ENCODE measurements around the gene ZSWIM8. TPM values are rescaled to one million over a fixed set of nuclear protein-coding genes. Genes with fewer than 3 reads are reported as not detected.

ZSWIM8 gene
- polyA plus RNA-seq, 4 donors: 44.5 to 465 (median 170) TPM

GRCh38 chr10:73746721-73747120 lies 38.7 kb upstream of the ZSWIM8 start:
- Histone ChIP-seq H3K36me3 (ENCODE audit: control insufficient read depth in 3 of 3, insufficient read depth in 2 of 3, low read depth in 1 of 3, low read length in 3 of 3) (peaks cover 4 to 45% (median 20%) of the 10 kb centered on the region in 3 donors), H3K4me3 (ENCODE audit: low read depth in 1 of 3, low read length in 3 of 3) (no peak overlapping the region), H3K27me3 (ENCODE audit: control insufficient read depth in 3 of 3, insufficient read depth in 3 of 3, low read length in 3 of 3) (no peaks in the 10 kb centered on the region), H3K9me3 (ENCODE audit: control insufficient read depth in 2 of 2, insufficient read depth in 1 of 2, low read depth in 1 of 2, low read length in 1 of 2) (no peaks in the 10 kb centered on the region), H3K27ac (ENCODE audit: low read depth in 1 of 3, low read length in 2 of 3) (no peak overlapping the region), H3K4me1 (ENCODE audit: control insufficient read depth in 3 of 3, insufficient read depth in 2 of 3, low read depth in 1 of 3, low read length in 2 of 3) (peaks cover 3 to 8% (median 4%) of the 10 kb centered on the region in 3 donors)
- WGBS, 3 donors: 79 to 86% (median 85%) methylated on average over 2 of the region's 2 CpGs
- DNase-seq (no peak), FAIRE-seq (no peak)

DNA sequence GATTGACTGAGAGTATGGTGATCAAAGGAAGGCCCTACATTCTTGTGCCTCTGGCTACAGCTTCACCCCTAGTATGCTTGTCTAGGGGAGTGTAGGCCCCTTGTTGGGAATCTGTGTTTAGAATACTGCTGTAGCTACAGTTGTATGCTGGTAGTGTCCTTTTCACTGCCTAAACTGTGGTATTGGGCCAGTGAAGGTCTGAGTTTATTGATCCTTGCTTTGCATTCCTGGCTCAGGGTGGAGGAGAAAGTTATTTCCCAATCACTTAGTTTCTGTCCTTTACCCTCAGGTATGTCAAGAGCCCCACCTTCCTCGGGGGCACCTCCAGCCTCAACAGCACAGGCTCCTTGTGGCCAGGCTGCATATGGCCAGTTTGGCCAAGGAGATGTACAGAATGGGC lies 34.6 kb upstream of the ZSWIM8 start:
- Histone ChIP-seq H3K36me3 (ENCODE audit: control insufficient read depth in 3 of 3, insufficient read depth in 2 of 3, low read depth in 1 of 3, low read length in 3 of 3) (peaks cover 7 to 63% (median 27%) of the 10 kb centered on the region in 3 donors), H3K27me3 (ENCODE audit: control insufficient read depth in 3 of 3, insufficient read depth in 3 of 3, low read length in 3 of 3) (no peaks in the 10 kb centered on the region), H3K9me3 (ENCODE audit: control insufficient read depth in 2 of 2, insufficient read depth in 1 of 2, low read depth in 1 of 2, low read length in 1 of 2) (no peaks in the 10 kb centered on the region), H3K27ac (ENCODE audit: low read depth in 1 of 3, low read length in 2 of 3) (peak overlapping the region in 1 of 3 donors; percentile 52), H3K4me3 (ENCODE audit: low read depth in 1 of 3, low read length in 3 of 3) (no peak overlapping the region), H3K4me1 (ENCODE audit: control insufficient read depth in 3 of 3, insufficient read depth in 2 of 3, low read depth in 1 of 3, low read length in 2 of 3) (no peaks in the 10 kb centered on the region)
- FAIRE-seq: no peak
- peak in 1 of 2 donors; percentile 46 for DNase-seq
- WGBS, 3 donors: 44 to 82% (median 76%) methylated on average over 1 of the region's 1 CpG

GRCh38 chr10:73756183-73756582 lies 29.2 kb upstream of the ZSWIM8 start:
- peaks cover 9 to 63% (median 21%) of the 10 kb centered on the region in 3 donors for H3K36me3 ChIP-seq (ENCODE audit: control insufficient read depth in 3 of 3, insufficient read depth in 2 of 3, low read depth in 1 of 3, low read length in 3 of 3)
- FAIRE-seq (no peak), DNase-seq (no peak)
- no peaks in the 10 kb centered on the region for H3K9me3 ChIP-seq (ENCODE audit: control insufficient read depth in 2 of 2, insufficient read depth in 1 of 2, low read depth in 1 of 2, low read length in 1 of 2)
- 53 to 61% (median 55%) methylated on average over 1 of the region's 1 CpG for WGBS, 3 donors
- no peak overlapping the region for H3K27ac ChIP-seq (ENCODE audit: low read depth in 1 of 3, low read length in 2 of 3)
- peaks cover 0 to under 1% (median 0%) of the 10 kb centered on the region in 3 donors for H3K4me1 ChIP-seq (ENCODE audit: control insufficient read depth in 3 of 3, insufficient read depth in 2 of 3, low read depth in 1 of 3, low read length in 2 of 3)
- H3K27me3 ChIP-seq (ENCODE audit: control insufficient read depth in 3 of 3, insufficient read depth in 3 of 3, low read length in 3 of 3): no peaks in the 10 kb centered on the region
- no peak overlapping the region for H3K4me3 ChIP-seq (ENCODE audit: low read depth in 1 of 3, low read length in 3 of 3)

- Histone ChIP-seq H3K36me3 (ENCODE audit: control insufficient read depth in 3 of 3, insufficient read depth in 2 of 3, low read depth in 1 of 3, low read length in 3 of 3) (peaks cover 11 to 63% (median 25%) of the 10 kb centered on the region in 3 donors), H3K4me3 (ENCODE audit: low read depth in 1 of 3, low read length in 3 of 3) (no peak overlapping the region), H3K27ac (ENCODE audit: low read depth in 1 of 3, low read length in 2 of 3) (no peak overlapping the region), H3K9me3 (ENCODE audit: control insufficient read depth in 2 of 2, insufficient read depth in 1 of 2, low read depth in 1 of 2, low read length in 1 of 2) (no peaks in the 10 kb centered on the region), H3K4me1 (ENCODE audit: control insufficient read depth in 3 of 3, insufficient read depth in 2 of 3, low read depth in 1 of 3, low read length in 2 of 3) (peaks cover 0 to 3% (median 0%) of the 10 kb centered on the region in 3 donors), H3K27me3 (ENCODE audit: control insufficient read depth in 3 of 3, insufficient read depth in 3 of 3, low read length in 3 of 3) (no peaks in the 10 kb centered on the region)
- DNase-seq: no peak
- WGBS, 3 donors: 75 to 91% (median 80%) methylated on average over 9 of the region's 9 CpGs
- no peak for FAIRE-seq
Measured at GRCh38 chr10:73758704-73759511, 26.5 kb upstream of the ZSWIM8 start.

GRCh38 chr10:73759512-73760115 lies 25.8 kb upstream of the ZSWIM8 start:
- WGBS, 3 donors: 61 to 67% (median 66%) methylated on average over 5 of the region's 5 CpGs
- H3K9me3 ChIP-seq (ENCODE audit: control insufficient read depth in 2 of 2, insufficient read depth in 1 of 2, low read depth in 1 of 2, low read length in 1 of 2): no peaks in the 10 kb centered on the region
- H3K27ac ChIP-seq (ENCODE audit: low read depth in 1 of 3, low read length in 2 of 3): peak overlapping the region in 1 of 3 donors; percentile 46
- FAIRE-seq: no peak
- H3K4me1 ChIP-seq (ENCODE audit: control insufficient read depth in 3 of 3, insufficient read depth in 2 of 3, low read depth in 1 of 3, low read length in 2 of 3): peaks cover 0 to 3% (median 0%) of the 10 kb centered on the region in 3 donors
- H3K4me3 ChIP-seq (ENCODE audit: low read depth in 1 of 3, low read length in 3 of 3): no peak overlapping the region
- no peak for DNase-seq
- H3K27me3 ChIP-seq (ENCODE audit: control insufficient read depth in 3 of 3, insufficient read depth in 3 of 3, low read length in 3 of 3): no peaks in the 10 kb centered on the region
- peaks cover 13 to 65% (median 27%) of the 10 kb centered on the region in 3 donors for H3K36me3 ChIP-seq (ENCODE audit: control insufficient read depth in 3 of 3, insufficient read depth in 2 of 3, low read depth in 1 of 3, low read length in 3 of 3)

- 73 to 95% (median 94%) methylated on average over 1 of the region's 1 CpG for WGBS, 3 donors
- FAIRE-seq: no peak
- DNase-seq: no peak
- Histone ChIP-seq H3K36me3 (ENCODE audit: control insufficient read depth in 3 of 3, insufficient read depth in 2 of 3, low read depth in 1 of 3, low read length in 3 of 3) (peaks cover 19 to 72% (median 39%) of the 10 kb centered on the region in 3 donors), H3K9me3 (ENCODE audit: control insufficient read depth in 2 of 2, insufficient read depth in 1 of 2, low read depth in 1 of 2, low read length in 1 of 2) (no peaks in the 10 kb centered on the region), H3K4me3 (ENCODE audit: low read depth in 1 of 3, low read length in 3 of 3) (no peak overlapping the region), H3K4me1 (ENCODE audit: control insufficient read depth in 3 of 3, insufficient read depth in 2 of 3, low read depth in 1 of 3, low read length in 2 of 3) (peaks cover 0 to 3% (median 0%) of the 10 kb centered on the region in 3 donors), H3K27ac (ENCODE audit: low read depth in 1 of 3, low read length in 2 of 3) (no peak overlapping the region), H3K27me3 (ENCODE audit: control insufficient read depth in 3 of 3, insufficient read depth in 3 of 3, low read length in 3 of 3) (no peaks in the 10 kb centered on the region)
Measured at GRCh38 chr10:73761781-73762180, 23.6 kb upstream of the ZSWIM8 start.

DNA sequence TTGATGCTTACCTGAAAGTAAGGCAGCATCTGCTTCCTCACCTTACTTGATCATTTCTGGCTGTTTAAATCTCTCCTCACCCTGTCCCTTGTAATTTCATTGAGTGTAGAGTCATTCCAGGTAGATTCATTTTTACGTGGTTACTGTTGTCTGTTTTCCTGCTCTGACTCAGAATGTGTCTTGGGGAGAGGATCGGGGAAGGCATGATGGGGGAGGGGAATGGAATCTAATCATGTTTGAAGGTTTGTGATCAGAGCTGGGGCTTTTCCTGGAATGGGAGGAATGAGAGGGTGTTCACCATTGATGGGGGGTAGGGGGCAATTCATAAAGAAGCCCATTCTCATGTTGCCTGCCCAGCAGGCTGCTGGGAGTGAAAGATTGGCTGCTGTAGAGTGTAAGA lies 22.5 kb upstream of the ZSWIM8 start:
- H3K27me3 ChIP-seq (ENCODE audit: control insufficient read depth in 3 of 3, insufficient read depth in 3 of 3, low read length in 3 of 3): no peaks in the 10 kb centered on the region
- no peak overlapping the region for H3K27ac ChIP-seq (ENCODE audit: low read depth in 1 of 3, low read length in 2 of 3)
- no peaks in the 10 kb centered on the region for H3K9me3 ChIP-seq (ENCODE audit: control insufficient read depth in 2 of 2, insufficient read depth in 1 of 2, low read depth in 1 of 2, low read length in 1 of 2)
- peaks cover 0 to 3% (median 0%) of the 10 kb centered on the region in 3 donors for H3K4me1 ChIP-seq (ENCODE audit: control insufficient read depth in 3 of 3, insufficient read depth in 2 of 3, low read depth in 1 of 3, low read length in 2 of 3)
- no peak for DNase-seq
- peaks cover 22 to 73% (median 46%) of the 10 kb centered on the region in 3 donors for H3K36me3 ChIP-seq (ENCODE audit: control insufficient read depth in 3 of 3, insufficient read depth in 2 of 3, low read depth in 1 of 3, low read length in 3 of 3)
- FAIRE-seq: no peak
- 58 to 75% (median 68%) methylated on average over 2 of the region's 2 CpGs for WGBS, 3 donors
- no peak overlapping the region for H3K4me3 ChIP-seq (ENCODE audit: low read depth in 1 of 3, low read length in 3 of 3)

- Histone ChIP-seq H3K4me3 (ENCODE audit: low read depth in 1 of 3, low read length in 3 of 3) (no peak overlapping the region), H3K27me3 (ENCODE audit: control insufficient read depth in 3 of 3, insufficient read depth in 3 of 3, low read length in 3 of 3) (no peaks in the 10 kb centered on the region), H3K4me1 (ENCODE audit: control insufficient read depth in 3 of 3, insufficient read depth in 2 of 3, low read depth in 1 of 3, low read length in 2 of 3) (peaks cover 0 to 3% (median 0%) of the 10 kb centered on the region in 3 donors), H3K9me3 (ENCODE audit: control insufficient read depth in 2 of 2, insufficient read depth in 1 of 2, low read depth in 1 of 2, low read length in 1 of 2) (no peaks in the 10 kb centered on the region), H3K27ac (ENCODE audit: low read depth in 1 of 3, low read length in 2 of 3) (no peak overlapping the region), H3K36me3 (ENCODE audit: control insufficient read depth in 3 of 3, insufficient read depth in 2 of 3, low read depth in 1 of 3, low read length in 3 of 3) (peaks cover 22 to 78% (median 47%) of the 10 kb centered on the region in 3 donors)
- FAIRE-seq (no peak), DNase-seq (no peak)
- WGBS, 3 donors: 74 to 89% (median 78%) methylated on average over 2 of the region's 2 CpGs
Measured at GRCh38 chr10:73763343-73763742, 22.1 kb upstream of the ZSWIM8 start.

Data from small intestine (tissue), 7 donors.